Stimulated activated CD4-positive, alpha-beta T cell treated with anti-CD3 and anti-CD28 coated beads, TNF-alpha, amount 100 ng/mL, for 48 hours (primary cell): ENCODE measurements around the gene MTCL1.

Experiments
- DNase-seq, 3 donors: peaks; one replicate each; pipeline ENCODE4 v3.0.0-alpha.2; 2020; ENCODE audit warnings: low read depth in 3 of 3

The MTCL1 gene

GRCh38 chr18:8833480-8833879 lies 128.1 kb downstream of the MTCL1 start:
- no peak for DNase-seq

- no peak for DNase-seq
Measured at GRCh38 chr18:8834881-8835280, 129.5 kb downstream of the MTCL1 start.

- DNase-seq, result no peak
Measured at GRCh38 chr18:8835521-8835953, 130.2 kb downstream of the MTCL1 start.

GRCh38 chr18:8839281-8839680 lies 133.9 kb downstream of the MTCL1 start:
- DNase-seq, result no peak

GRCh38 chr18:8841781-8842485 lies 136.6 kb downstream of the MTCL1 start:
- no peak for DNase-seq

- no peak for DNase-seq
Measured at GRCh38 chr18:8842506-8842905, 137.2 kb downstream of the MTCL1 start.

GRCh38 chr18:8843005-8843404 lies 137.6 kb downstream of the MTCL1 start:
- DNase-seq, result no peak

GRCh38 chr18:8844721-8845148 lies 139.4 kb downstream of the MTCL1 start:
- no peak for DNase-seq

- no peak for DNase-seq
Measured at GRCh38 chr18:8845506-8845905, 140.2 kb downstream of the MTCL1 start.

- DNase-seq, result no peak
Measured at GRCh38 chr18:8847066-8847755, 141.9 kb downstream of the MTCL1 start.

- DNase-seq, result no peak
Measured at GRCh38 chr18:8847900-8848299, 142.5 kb downstream of the MTCL1 start.

GRCh38 chr18:8848541-8848940 lies 143.2 kb downstream of the MTCL1 start:
- DNase-seq, result no peak

- DNase-seq, result no peak
Measured at GRCh38 chr18:8849696-8850095, 144.3 kb downstream of the MTCL1 start.

- DNase-seq, result no peak
Measured at GRCh38 chr18:8851659-8852058, 146.3 kb downstream of the MTCL1 start.

- DNase-seq, result no peak
Measured at GRCh38 chr18:8854550-8854949, 149.2 kb downstream of the MTCL1 start.

- no peak for DNase-seq
Measured at GRCh38 chr18:8854962-8855361, 149.6 kb downstream of the MTCL1 start.

GRCh38 chr18:8856212-8856611 lies 150.9 kb downstream of the MTCL1 start:
- no peak for DNase-seq

- no peak for DNase-seq
Measured at GRCh38 chr18:8856769-8857393, 151.5 kb downstream of the MTCL1 start.

GRCh38 chr18:8857806-8858205 lies 152.4 kb downstream of the MTCL1 start:
- no peak for DNase-seq

GRCh38 chr18:8858888-8859511 lies 153.6 kb downstream of the MTCL1 start:
- DNase-seq, result no peak

- no peak for DNase-seq
Measured at GRCh38 chr18:8860845-8861642, 155.7 kb downstream of the MTCL1 start.

GRCh38 chr18:8863427-8863826 lies 158.1 kb downstream of the MTCL1 start:
- no peak for DNase-seq
